Aorta (tissue), 5 donors: ENCODE results near the gene CD46. TPM values are rescaled to one million over a fixed set of nuclear protein-coding genes. Genes with fewer than 3 reads are reported as not detected.
A peak's percentile ranks its signal among the peaks of the same experiment; 100 is the strongest.

Experiments
- ATAC-seq: fragments of 200-7000 bp; cut with Tn5 transposase; one replicate; pipeline ENCODE4 v1.9.1; 2022; ENCODE audit warnings: moderate library complexity; ENCODE audit not compliant: low FRiP score
- DNase-seq, 2 donors: peaks; one replicate each; pipeline ENCODE4 v3.0.0-alpha.2; 2020
- H3K27ac ChIP-seq, 2 donors: one replicate each; pipeline ENCODE4 v1.5.1; 2013; ENCODE audit warnings: low read length in 2 of 2, mild to moderate bottlenecking in 2 of 2, moderate library complexity in 2 of 2, control low read depth in 1 of 2, inconsistent platforms in 1 of 2, low read depth in 1 of 2
- H3K27me3 ChIP-seq, 2 donors: one replicate each; pipeline ENCODE4 v1.6.1; 2013; ENCODE audit warnings: control low read depth in 1 of 2, low read length in 1 of 2, mild to moderate bottlenecking in 1 of 2, moderate library complexity in 1 of 2; ENCODE audit not compliant: insufficient read depth in 2 of 2, control insufficient read depth in 1 of 2
- H3K36me3 ChIP-seq, 2 donors: one replicate each; pipeline ENCODE4 v1.6.1; 2013; ENCODE audit warnings: control low read depth in 1 of 2, low read length in 1 of 2, mild to moderate bottlenecking in 1 of 2; ENCODE audit not compliant: insufficient read depth in 2 of 2, control insufficient read depth in 1 of 2
- H3K4me1 ChIP-seq, 2 donors: one replicate each; pipeline ENCODE4 v1.6.1; 2013; ENCODE audit warnings: low read length in 2 of 2, control low read depth in 1 of 2, mild to moderate bottlenecking in 1 of 2, moderate library complexity in 1 of 2; ENCODE audit not compliant: insufficient read depth in 2 of 2, control insufficient read depth in 1 of 2
- H3K4me3 ChIP-seq, 2 donors: one replicate each; pipeline ENCODE4 v1.5.1; 2013; ENCODE audit warnings: low read length in 2 of 2, control low read depth in 1 of 2, mild to moderate bottlenecking in 1 of 2
- H3K9me3 ChIP-seq: one replicate; pipeline ENCODE4 v1.6.1; 2013; ENCODE audit warnings: mild to moderate bottlenecking, low read length; ENCODE audit not compliant: control insufficient read depth
- WGBS, 2 donors: extraction: QIAGEN DNeasy Blood & Tissue Kit; methylation state at CpG; one replicate each; pipeline ENCODE4 v1.1.7; 2013; 5-methylcytosine and 5-hydroxymethylcytosine counted together
- intact Hi-C, 2 donors: fragments of 100-400 bp; cut with DNase I; formaldehyde crosslinking; loops; one replicate each; pipeline versions ENCODE4 v1.14.2 to v1.15.0; 2022
- polyA plus RNA-seq, 2 donors: library from polyadenylated mRNA; stranded (reverse); fragments of 200-250 nt; gene quantifications; one replicate each; pipeline ENCODE4 v1.2.3, GENCODE V29; 2013
- total RNA-seq, 2 donors: library from RNA; stranded (reverse); fragmentation: NEBNext Ultra II Directional; extraction: Animal tissue kit (Norgen Biotek cat#: 25700); gene quantifications; one replicate each; pipeline ENCODE4 v1.2.1, GENCODE V29; 2021
- donor health status: healthy with polysubstance abuse.
- donor health status: Bipolar disorder and iron deficiency.
- donor health status: DM: no; HTN: no; CAD: no.
- donor health status: DM: no; HTN: no; CAD: no.
- donor health status: DM: yes; HTN: yes; CAD: no.

Gene CD46
- total and polyA plus RNA-seq, 4 donors, result 56.3 to 210 (median 171) TPM

DNA sequence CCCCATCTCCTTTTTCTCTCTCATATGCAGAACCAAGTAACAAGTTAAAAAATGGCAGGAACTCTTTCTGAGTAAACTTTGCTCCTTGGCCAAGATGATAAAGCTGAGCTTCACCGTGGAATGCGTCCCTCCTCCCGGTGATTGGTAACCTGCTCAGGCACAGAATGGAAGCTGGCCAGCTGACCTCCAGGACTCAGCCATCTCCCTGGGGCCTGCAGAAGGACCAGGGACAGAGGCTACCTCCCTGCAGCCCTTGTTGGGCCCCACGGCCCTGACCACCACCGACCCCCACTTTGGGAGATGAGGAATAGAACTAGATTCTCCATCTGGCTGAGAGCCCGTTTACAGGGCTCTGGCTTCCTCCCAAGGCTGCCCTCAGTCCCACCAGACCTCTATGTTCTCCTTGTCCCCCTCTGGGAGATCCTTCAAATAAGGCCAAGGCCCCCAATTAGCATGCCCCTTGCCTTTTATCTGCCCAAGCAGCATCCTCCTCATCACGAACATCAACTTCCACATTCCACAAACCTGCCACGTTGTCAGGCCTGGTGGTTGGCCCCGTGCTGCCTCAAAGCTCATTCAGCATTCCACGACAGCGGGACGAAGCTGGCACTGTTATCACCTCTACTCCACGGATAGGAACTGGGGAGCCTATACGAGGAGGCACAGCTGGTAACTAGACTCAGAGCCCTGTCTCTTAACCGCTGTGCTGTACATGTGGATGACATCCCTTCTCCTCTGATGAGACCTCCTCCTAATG, 84.9 kb downstream of the CD46 start:
- intact Hi-C loops, result no loop called here
- Histone ChIP-seq H3K9me3 (no peaks in the 10 kb centered on the region), H3K36me3 (no peaks in the 10 kb centered on the region), H3K27ac (peak overlapping the region in 1 of 2 donors; percentile 14), H3K4me1 (peaks cover 0 to 4% of the 10 kb centered on the region in 2 donors), H3K27me3 (no peaks in the 10 kb centered on the region), H3K4me3 (no peak overlapping the region)
- no peak for ATAC-seq
- WGBS, 2 donors, result 44 to 46% methylated on average over 15 of the region's 15 CpGs
- DNase-seq, result no peak

DNA sequence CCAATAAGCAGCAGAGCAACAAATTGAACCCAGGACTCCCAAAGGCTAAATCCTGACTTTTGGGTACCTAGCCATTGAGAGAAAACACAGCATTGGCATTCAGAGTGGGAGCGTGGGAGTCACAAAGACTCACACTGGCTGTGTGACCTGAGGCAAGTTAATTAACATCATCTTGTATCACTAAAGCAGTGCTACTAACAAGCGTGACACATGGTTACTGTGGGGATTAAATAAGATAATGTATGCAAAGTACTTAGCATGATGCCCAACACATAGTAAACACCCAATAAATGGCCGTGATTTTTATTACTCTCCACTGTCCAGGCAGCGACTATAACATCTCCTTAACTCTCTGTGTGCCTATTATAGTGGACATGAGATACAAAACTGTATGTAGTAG, 85.8 kb downstream of the CD46 start:
- WGBS, 2 donors, result 84 to 89% methylated on average over 4 of the region's 4 CpGs
- peaks cover 0 to 6% of the 10 kb centered on the region in 2 donors for H3K4me1 ChIP-seq

DNA sequence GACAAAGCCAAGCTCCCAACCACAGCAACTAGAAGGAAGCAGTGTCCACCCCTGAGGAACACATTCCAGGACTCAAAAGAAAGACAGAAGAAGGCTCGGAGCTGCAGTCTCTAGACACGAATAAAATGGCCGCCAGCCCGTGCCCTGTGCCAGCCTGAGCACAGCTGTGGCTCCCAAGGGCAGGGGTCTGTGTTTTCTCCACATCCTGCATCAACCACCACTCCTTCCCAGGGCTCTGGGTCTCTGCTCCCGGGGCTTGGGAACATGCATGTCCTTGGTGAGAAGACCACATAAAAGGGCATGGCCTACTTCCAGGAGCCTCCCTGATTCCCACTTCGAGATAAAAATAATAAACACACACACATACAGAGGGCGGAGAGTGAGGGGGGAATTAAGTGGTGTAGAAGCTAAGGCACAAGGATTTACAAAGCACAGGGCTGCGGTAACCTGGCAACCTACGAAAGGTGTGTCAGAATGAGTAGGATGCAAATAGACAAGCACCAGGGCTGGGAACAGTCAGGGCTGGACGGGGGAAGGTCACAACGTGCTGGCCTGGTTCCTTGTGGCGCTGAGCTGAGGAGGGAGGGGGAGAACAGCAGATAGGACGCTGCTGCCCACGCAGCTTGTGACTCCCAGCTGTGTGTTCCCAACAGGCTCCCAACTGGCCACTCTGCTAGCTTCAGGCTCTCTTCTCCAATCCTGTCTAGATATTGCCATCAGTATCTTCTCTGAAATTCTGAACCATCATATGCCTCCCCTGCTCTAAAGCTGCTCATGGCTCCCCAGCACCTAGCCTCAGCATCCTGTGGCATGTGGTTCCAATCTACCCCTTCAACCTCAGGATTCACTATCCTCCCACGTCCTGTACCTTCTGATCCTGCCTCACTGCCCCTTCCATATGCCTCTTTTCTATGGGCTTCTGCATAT, 86.6 kb downstream of the CD46 start:
- Histone ChIP-seq H3K4me3 (no peak overlapping the region), H3K36me3 (no peaks in the 10 kb centered on the region), H3K27me3 (no peaks in the 10 kb centered on the region), H3K27ac (peak overlapping the region in 1 of 2 donors; percentile 47), H3K9me3 (no peaks in the 10 kb centered on the region), H3K4me1 (peaks cover 0 to 6% of the 10 kb centered on the region in 2 donors)
- DNase-seq, result peak in 1 of 2 donors; percentile 79
- 54 to 63% methylated on average over 14 to 15 of the region's 15 CpGs for WGBS, 2 donors
- ATAC-seq, result peak; percentile 62
- intact Hi-C loops, result no loop called here

More for the DNA sequence above, 85.8 kb downstream of the CD46 start:
- Histone ChIP-seq H3K9me3 (no peaks in the 10 kb centered on the region), H3K27ac (peak overlapping the region in 1 of 2 donors; percentile 58), H3K4me3 (no peak overlapping the region), H3K27me3 (no peaks in the 10 kb centered on the region), H3K36me3 (no peaks in the 10 kb centered on the region)
- ATAC-seq, result no peak
- intact Hi-C loops, result no loop called here
- DNase-seq, result no peak

DNA sequence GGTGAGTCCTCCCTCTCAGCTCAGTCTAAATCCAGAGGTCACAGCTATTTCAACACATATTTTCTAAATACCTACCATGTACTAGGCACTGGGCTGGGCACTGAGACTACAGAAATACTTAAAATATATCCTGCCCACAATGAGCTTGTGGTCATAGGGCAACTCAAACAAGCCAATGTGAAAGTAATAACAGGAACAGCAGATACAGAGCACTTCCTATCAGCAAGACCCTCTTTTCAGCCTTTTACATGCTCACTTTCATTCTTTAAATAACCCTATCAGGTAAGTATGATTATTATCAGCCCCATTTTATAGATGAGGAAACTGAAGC, 87.2 kb downstream of the CD46 start:
- Histone ChIP-seq H3K4me3 (no peak overlapping the region), H3K36me3 (no peaks in the 10 kb centered on the region), H3K4me1 (peaks cover 0 to 6% of the 10 kb centered on the region in 2 donors), H3K27me3 (no peaks in the 10 kb centered on the region), H3K9me3 (no peaks in the 10 kb centered on the region), H3K27ac (peak overlapping the region in 1 of 2 donors; percentile 47)
- ATAC-seq (no peak), DNase-seq (no peak)
- intact Hi-C loops, result no loop called here

DNA sequence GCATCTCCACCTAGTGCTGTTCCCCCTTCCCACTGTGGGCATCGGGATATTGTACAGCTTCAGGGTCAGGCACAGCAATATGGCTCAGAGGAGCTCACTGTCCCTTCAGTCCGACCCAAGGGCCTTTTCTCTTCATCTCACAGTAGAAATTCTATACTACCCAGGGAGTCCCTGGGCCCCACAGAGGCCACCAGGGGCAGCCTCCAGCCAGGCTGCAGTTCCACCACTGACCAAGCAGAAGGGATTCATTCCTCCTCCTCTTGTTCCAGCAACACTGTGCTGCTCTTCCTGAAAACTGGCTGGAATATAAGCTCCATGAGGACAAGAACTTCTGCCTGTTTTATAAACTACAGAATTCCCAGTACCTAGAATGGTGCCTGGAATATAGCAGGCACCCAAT, 88.5 kb downstream of the CD46 start:
- H3K9me3 ChIP-seq, result no peaks in the 10 kb centered on the region
- 88 to 93% methylated on average over 2 of the region's 2 CpGs for WGBS, 2 donors
- DNase-seq (no peak), ATAC-seq (no peak)
- H3K27me3 ChIP-seq, result no peaks in the 10 kb centered on the region
- H3K4me1 ChIP-seq, result peaks cover 0 to 6% of the 10 kb centered on the region in 2 donors
- no peaks in the 10 kb centered on the region for H3K36me3 ChIP-seq
- intact Hi-C loops, result no loop called here
- no peak overlapping the region for H3K4me3 ChIP-seq
- H3K27ac ChIP-seq, result peak overlapping the region in 1 of 2 donors; percentile 16

DNA sequence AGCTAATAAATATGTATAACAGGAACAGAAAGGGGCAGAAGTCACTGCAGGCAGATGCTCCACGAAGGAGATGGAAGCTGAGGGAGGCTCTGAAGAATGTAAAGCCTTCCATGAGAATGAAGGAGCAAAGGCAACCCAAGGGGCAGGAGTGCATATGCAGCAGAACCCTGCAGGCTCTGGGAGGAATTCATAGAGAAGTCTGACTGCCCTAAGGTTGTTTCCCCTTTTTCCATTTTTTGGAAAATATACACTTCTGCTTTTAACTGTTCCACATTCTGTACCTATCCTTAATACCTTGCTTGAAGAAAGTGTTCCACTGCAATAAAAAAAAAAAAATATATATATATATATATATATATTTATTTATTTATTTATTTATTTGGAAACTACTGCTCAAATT, 89.4 kb downstream of the CD46 start:
- intact Hi-C loops, result no loop called here
- no peak for ATAC-seq
- no peaks in the 10 kb centered on the region for H3K36me3 ChIP-seq
- H3K27me3 ChIP-seq, result no peaks in the 10 kb centered on the region
- peaks cover 0 to 6% of the 10 kb centered on the region in 2 donors for H3K4me1 ChIP-seq
- no peak for DNase-seq
- no peak overlapping the region for H3K27ac ChIP-seq
- no peaks in the 10 kb centered on the region for H3K9me3 ChIP-seq
- WGBS, 2 donors, result 64 to 79% methylated on average over 1 of the region's 1 CpG
- no peak overlapping the region for H3K4me3 ChIP-seq

DNA sequence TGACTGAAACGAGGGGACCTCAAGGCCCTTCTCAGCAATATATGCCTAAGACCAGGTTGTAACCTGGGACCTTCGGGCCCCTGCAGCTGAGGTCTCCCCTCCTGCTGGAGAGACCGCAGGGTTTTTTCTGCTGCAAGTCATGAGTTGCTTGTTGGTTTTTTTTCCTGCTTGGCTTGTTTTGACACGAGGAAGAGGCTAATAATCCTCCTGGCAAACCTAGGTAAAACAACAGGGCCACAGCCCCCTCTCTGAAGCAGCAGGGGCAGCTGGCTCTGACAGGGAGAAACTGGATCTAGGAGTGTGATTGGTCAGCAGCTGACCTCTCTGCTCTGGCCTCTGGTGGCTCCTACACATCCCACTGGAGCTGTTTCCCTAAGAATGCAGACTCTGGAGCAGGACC, 90.0 kb downstream of the CD46 start:
- Histone ChIP-seq H3K4me3 (no peak overlapping the region), H3K27me3 (no peaks in the 10 kb centered on the region), H3K4me1 (peaks cover 0 to 6% of the 10 kb centered on the region in 2 donors), H3K36me3 (no peaks in the 10 kb centered on the region), H3K9me3 (no peaks in the 10 kb centered on the region), H3K27ac (no peak overlapping the region)
- intact Hi-C loops, result no loop called here
- 68 to 75% methylated on average over 4 of the region's 4 CpGs for WGBS, 2 donors
- ATAC-seq (no peak), DNase-seq (no peak)

DNA sequence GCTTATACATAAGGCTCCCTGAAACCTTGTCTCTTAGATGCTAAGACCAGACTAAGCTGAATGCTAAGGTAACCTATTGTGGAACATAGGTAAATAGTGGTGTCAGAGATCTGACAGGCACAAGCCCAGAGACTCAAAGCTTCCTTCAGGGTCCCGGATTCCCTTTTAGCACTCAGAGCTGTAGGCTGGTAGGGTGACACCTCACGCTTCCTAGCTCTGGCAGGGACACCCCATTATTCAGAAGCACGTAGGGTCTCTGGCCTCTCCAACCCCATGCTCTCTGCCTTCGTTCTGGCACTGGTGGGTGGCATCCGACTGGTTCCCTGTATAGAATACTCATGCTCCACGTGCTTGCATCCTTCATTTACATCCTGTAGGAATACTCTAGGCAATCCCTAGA, 90.7 kb downstream of the CD46 start:
- H3K27ac ChIP-seq, result no peak overlapping the region
- no peak for ATAC-seq
- no peaks in the 10 kb centered on the region for H3K36me3 ChIP-seq
- H3K4me3 ChIP-seq, result no peak overlapping the region
- no peaks in the 10 kb centered on the region for H3K9me3 ChIP-seq
- intact Hi-C loops, result no loop called here
- no peak for DNase-seq
- H3K4me1 ChIP-seq, result peaks cover 0 to 6% of the 10 kb centered on the region in 2 donors
- no peaks in the 10 kb centered on the region for H3K27me3 ChIP-seq
- WGBS, 2 donors, result 88 to 91% methylated on average over 6 of the region's 6 CpGs
